ENCODE measurements around the gene PNPLA4.

The PNPLA4 gene

DNA sequence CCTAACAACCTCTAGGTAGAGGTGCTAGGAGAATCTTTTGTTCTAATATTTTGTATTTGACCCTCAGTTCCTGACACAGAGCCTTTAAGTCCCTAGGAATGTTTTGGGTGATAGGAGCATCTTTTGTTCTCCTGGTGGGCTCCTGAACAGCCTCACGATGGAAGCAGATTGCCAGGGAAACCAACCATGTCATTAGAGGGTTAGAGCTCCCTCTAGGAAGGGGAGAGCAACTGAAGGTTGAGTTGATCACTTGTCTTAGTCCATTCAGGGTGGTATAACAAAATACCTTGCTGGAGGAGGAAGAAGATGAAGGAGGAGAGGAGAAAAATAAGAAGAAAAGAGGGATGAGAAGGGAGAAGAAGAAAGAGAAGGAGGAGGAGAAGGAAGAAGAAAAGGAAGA lies 75.0 kb downstream of the PNPLA4 start:
- DNase-seq, result no peak

Measured in activated naive CD4-positive, alpha-beta T cell treated with anti-CD3 and anti-CD28 coated beads, Interleukin-2, amount 50 U/mL, for 16 hours (primary cell).